GM21390 (cell line): ENCODE measurements around the gene PRSS56.
"Not testable (repeated sequence)": the region's sequence is repeated elsewhere in the genome, so short reads cannot be mapped to it uniquely, and the experiment has no call there.

Source experiments
- ATAC-seq: cut with Tn5 transposase; IDR thresholded peaks from one replicate; pipeline ENCODE4 v1.9.1; 2021; ENCODE audit not compliant: unreplicated experiment

The PRSS56 gene

GRCh38 chr2:232568161-232568560 is 48.0 kb downstream of the PRSS56 start:
- ATAC-seq, result no peak

- no peak for ATAC-seq
Measured at GRCh38 chr2:232569541-232569940, 49.4 kb downstream of the PRSS56 start.

- not testable (repeated sequence) for ATAC-seq
Measured at GRCh38 chr2:232570481-232570880, 50.3 kb downstream of the PRSS56 start.

- no peak for ATAC-seq
Measured at GRCh38 chr2:232571026-232571474, 50.9 kb downstream of the PRSS56 start.

GRCh38 chr2:232573042-232573441 is 52.9 kb downstream of the PRSS56 start:
- no peak for ATAC-seq

GRCh38 chr2:232573771-232574435 is 53.7 kb downstream of the PRSS56 start:
- no peak for ATAC-seq

- ATAC-seq, result no peak
Measured at GRCh38 chr2:232574674-232575403, 54.7 kb downstream of the PRSS56 start.
